RWPE2 (cell line): ENCODE results near the gene BMP5.

ENCODE experiments used
- ATAC-seq: fragments of 200-7000 bp; cut with Tn5 transposase; 3 replicates; pipeline ENCODE4 v1.9.1; 2021; ENCODE audit warnings: low read depth
- DNase-seq: peaks from one replicate; pipeline ENCODE4 v3.0.0-alpha.2; 2020; ENCODE audit warnings: low spot score
- H3K27ac ChIP-seq: fragments of 450-650 bp; 2 replicates; pipeline ENCODE4 v1.5.1; 2017; ENCODE audit warnings: mild to moderate bottlenecking; ENCODE audit not compliant: poor library complexity, severe bottlenecking
- H3K27me3 ChIP-seq: fragments of 250-450 bp; sonication (Bioruptor Pico); 2 replicates; pipeline ENCODE4 v1.5.1; 2021; ENCODE audit warnings: mild to moderate bottlenecking, moderate library complexity; ENCODE audit not compliant: insufficient read depth, poor library complexity, severe bottlenecking
- H3K36me3 ChIP-seq: fragments of 250-450 bp; sonication (Bioruptor Pico); 2 replicates; pipeline ENCODE4 v1.5.1; 2020; ENCODE audit warnings: low read depth, mild to moderate bottlenecking, moderate library complexity
- H3K4me1 ChIP-seq: fragments of 250-450 bp; sonication (Bioruptor Pico); 2 replicates; pipeline ENCODE4 v1.5.1; 2021; ENCODE audit warnings: mild to moderate bottlenecking, moderate library complexity; ENCODE audit not compliant: insufficient read depth, poor library complexity, severe bottlenecking
- H3K4me3 ChIP-seq: fragments of 250-450 bp; sonication (Bioruptor Pico); 2 replicates; pipeline ENCODE4 v1.5.1; 2021; ENCODE audit warnings: mild to moderate bottlenecking, moderate library complexity; ENCODE audit not compliant: severe bottlenecking
- H3K9me3 ChIP-seq: fragments of 250-450 bp; sonication (Bioruptor Pico); 2 replicates; pipeline ENCODE4 v1.5.1; 2021; ENCODE audit warnings: mild to moderate bottlenecking, moderate library complexity; ENCODE audit not compliant: severe bottlenecking
- CTCF ChIP-seq: fragments of 450-650 bp; IDR thresholded peaks from one replicate; pipeline ENCODE4 v1.5.1; 2017; ENCODE audit warnings: mild to moderate bottlenecking, moderate library complexity; ENCODE audit not compliant: poor library complexity, severe bottlenecking

BMP5 gene

GRCh38 chr6:55836481-55836880, 38.9 kb downstream of the BMP5 start:
- H3K36me3 ChIP-seq, result no peaks in the 10 kb centered on the region
- ATAC-seq (no peak), DNase-seq (no peak)
- H3K27ac ChIP-seq, result no peak overlapping the region
- TF ChIP-seq CTCF, result no peak
- no peaks in the 10 kb centered on the region for H3K9me3 ChIP-seq
- no peaks in the 10 kb centered on the region for H3K4me1 ChIP-seq
- H3K27me3 ChIP-seq, result no peaks in the 10 kb centered on the region
- H3K4me3 ChIP-seq, result no peak overlapping the region

GRCh38 chr6:55835220-55835619, 40.2 kb downstream of the BMP5 start:
- no peak for ATAC-seq
- no peak for TF ChIP-seq CTCF
- no peak overlapping the region for H3K27ac ChIP-seq
- no peaks in the 10 kb centered on the region for H3K9me3 ChIP-seq
- no peaks in the 10 kb centered on the region for H3K27me3 ChIP-seq
- H3K4me3 ChIP-seq, result no peak overlapping the region
- no peaks in the 10 kb centered on the region for H3K36me3 ChIP-seq
- no peaks in the 10 kb centered on the region for H3K4me1 ChIP-seq
- DNase-seq, result no peak

- no peaks in the 10 kb centered on the region for H3K9me3 ChIP-seq
- no peak overlapping the region for H3K4me3 ChIP-seq
- H3K4me1 ChIP-seq, result peaks cover under 1% of the 10 kb centered on the region
- no peak for TF ChIP-seq CTCF
- no peaks in the 10 kb centered on the region for H3K27me3 ChIP-seq
- DNase-seq, result no peak
- no peak overlapping the region for H3K27ac ChIP-seq
- H3K36me3 ChIP-seq, result no peaks in the 10 kb centered on the region
- ATAC-seq, result no peak
Observed at GRCh38 chr6:55833284-55833683, 42.1 kb downstream of the BMP5 start.

GRCh38 chr6:55827818-55828522, 47.4 kb downstream of the BMP5 start:
- DNase-seq, result no peak
- Histone ChIP-seq H3K4me3 (no peak overlapping the region), H3K27ac (no peak overlapping the region), H3K36me3 (no peaks in the 10 kb centered on the region), H3K9me3 (no peaks in the 10 kb centered on the region), H3K27me3 (no peaks in the 10 kb centered on the region), H3K4me1 (peaks cover 28% of the 10 kb centered on the region)
- ATAC-seq, result no peak
- no peak for TF ChIP-seq CTCF

- Histone ChIP-seq H3K36me3 (no peaks in the 10 kb centered on the region), H3K27me3 (no peaks in the 10 kb centered on the region), H3K9me3 (no peaks in the 10 kb centered on the region), H3K4me1 (peaks cover 28% of the 10 kb centered on the region), H3K4me3 (no peak overlapping the region), H3K27ac (no peak overlapping the region)
- ATAC-seq (no peak), DNase-seq (no peak)
- no peak for TF ChIP-seq CTCF
Observed at GRCh38 chr6:55826941-55827340, 48.4 kb downstream of the BMP5 start.
